Activated CD4-positive, alpha-beta T cell treated with anti-CD3 and anti-CD28 coated beads, Interleukin-2, amount 10 ng/mL, durations not matched to agents 7 days and 5 days (primary cell): ENCODE results near the gene SECTM1. TPM values are rescaled to one million over a fixed set of nuclear protein-coding genes. Genes with fewer than 3 reads are reported as not detected.

ENCODE experiments used
- CTCF ChIA-PET: fragments of 350-600 bp; sonication (Branson Sonifier 250); formaldehyde crosslinking; loops from one replicate; lab custom pipeline; 2021; ENCODE audit warnings: antibody characterized with exemption; lab: Charles Lee
- POLR2A ChIA-PET: fragments of 350-600 bp; sonication (Branson Sonifier 250); formaldehyde crosslinking; loops from one replicate; lab custom pipeline; 2021; ENCODE audit warnings: antibody characterized with exemption; lab: Charles Lee
- DNase-seq: peaks from one replicate; pipeline ENCODE4 v3.0.0-alpha.2; 2020
- H3K27ac Mint-ChIP-seq: one replicate; pipeline ENCODE4 v1.8.0; 2021; ENCODE audit warnings: mild to moderate bottlenecking, moderate library complexity, mixed read lengths
- H3K27me3 Mint-ChIP-seq: one replicate; pipeline ENCODE4 v1.8.0; 2021; ENCODE audit warnings: mixed read lengths
- H3K36me3 Mint-ChIP-seq: one replicate; pipeline ENCODE4 v1.8.0; 2021; ENCODE audit warnings: low read depth, mixed read lengths
- H3K4me1 Mint-ChIP-seq: one replicate; pipeline ENCODE4 v1.8.0; 2021; ENCODE audit warnings: mixed read lengths
- H3K4me3 Mint-ChIP-seq: one replicate; pipeline ENCODE4 v1.8.0; 2021; ENCODE audit warnings: mild to moderate bottlenecking, moderate library complexity, mixed read lengths
- H3K9me3 Mint-ChIP-seq: one replicate; pipeline ENCODE4 v1.8.0; 2021; ENCODE audit warnings: mixed read lengths
- total RNA-seq, 2 experiments: library from RNA; stranded (reverse); gene quantifications; one replicate each; pipeline ENCODE4 v1.2.3, GENCODE V29; 2021

Gene SECTM1
- total RNA-seq, 2 experiments from 2014 or later: 16.4 TPM

DNA sequence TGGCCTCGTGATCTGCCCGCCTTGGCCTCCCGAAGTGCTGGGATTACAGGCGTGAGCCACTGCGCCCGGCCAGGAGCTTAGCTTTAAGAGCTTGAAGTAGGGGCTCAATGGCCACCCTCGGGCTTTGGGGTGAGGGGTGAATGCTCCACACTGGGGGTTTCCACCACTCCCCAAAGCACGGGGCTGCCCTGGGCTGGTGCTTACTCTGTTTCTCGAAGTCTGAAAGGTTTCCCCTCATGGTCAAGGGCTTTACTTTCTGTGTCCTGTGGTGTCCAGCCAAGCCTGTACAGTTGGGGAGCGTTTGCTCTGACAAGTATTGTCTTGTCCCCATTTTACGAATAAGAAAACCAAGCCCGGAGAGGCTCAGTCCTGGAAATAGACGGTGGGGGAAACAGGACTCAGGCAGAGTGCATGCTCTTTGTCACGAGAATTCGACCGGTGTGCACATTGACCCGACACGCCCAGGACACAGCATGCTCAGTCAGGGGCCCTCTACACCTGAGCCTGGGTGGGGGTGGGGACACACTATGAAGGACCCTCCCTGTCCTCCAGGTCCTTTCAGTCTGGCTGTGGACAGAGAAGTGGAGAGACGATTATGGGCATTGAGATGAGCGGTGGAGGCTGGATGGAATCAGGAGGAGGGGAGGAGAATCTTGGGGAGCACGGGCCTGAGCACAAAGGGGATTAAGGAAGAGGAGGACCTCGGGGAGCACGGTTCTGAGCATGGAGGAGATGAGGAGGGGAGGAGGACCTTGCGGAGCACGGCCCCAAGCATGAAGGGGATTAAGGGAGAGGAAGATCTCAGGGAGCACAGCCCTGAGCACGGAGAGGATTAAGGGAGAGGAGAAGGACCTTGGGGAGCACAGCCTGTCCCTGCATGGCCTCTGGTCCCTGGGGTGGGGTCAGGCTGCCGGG lies 23.7 kb downstream of the SECTM1 start:
- H3K4me3 Mint-ChIP-seq: no peak overlapping the region
- DNase-seq: no peak
- peaks cover 36% of the 10 kb centered on the region for H3K4me1 Mint-ChIP-seq
- H3K27me3 Mint-ChIP-seq: peaks cover 2% of the 10 kb centered on the region
- H3K27ac Mint-ChIP-seq: no peak overlapping the region
- peaks cover 7% of the 10 kb centered on the region for H3K36me3 Mint-ChIP-seq
- ChIA-PET CTCF (interaction anchor here (0.9 to 2.0 kb wide), 3 partner anchors 10 to 66 kb away, joined by 3 to 7 read pairs (median 4); no protein-coding TSS in a partner anchor), POLR2A (no interaction called here)
- no peaks in the 10 kb centered on the region for H3K9me3 Mint-ChIP-seq

DNA sequence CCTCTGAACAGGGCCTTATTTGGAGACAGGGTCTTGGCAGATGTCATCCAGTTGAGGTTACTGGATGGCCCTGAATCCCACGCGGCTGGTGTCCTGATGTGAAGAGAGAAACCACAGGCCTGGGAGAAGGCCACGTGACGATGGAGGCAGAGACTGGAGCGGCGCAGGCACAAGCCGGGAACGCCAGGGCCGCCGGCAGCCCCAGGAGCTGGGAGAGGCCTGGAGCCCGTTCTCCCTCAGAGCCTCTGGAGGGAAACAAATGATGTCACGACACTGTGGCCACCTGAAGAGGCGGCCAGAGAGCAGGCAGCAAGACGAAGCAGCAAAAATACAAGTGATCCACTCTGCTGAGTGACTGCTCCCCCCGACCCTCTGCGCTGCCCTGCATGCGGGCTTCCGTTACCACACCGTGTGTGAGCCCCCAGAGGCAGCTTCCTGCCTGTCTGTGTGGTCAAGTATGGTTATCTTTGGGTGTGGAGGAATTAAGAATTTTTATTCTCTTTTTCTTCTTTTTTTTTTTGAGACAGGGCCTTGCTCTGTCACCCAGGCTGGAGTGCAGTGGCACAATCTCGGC lies 27.8 kb downstream of the SECTM1 start:
- no peak for DNase-seq
- peaks cover 65% of the 10 kb centered on the region for H3K4me1 Mint-ChIP-seq
- no peak overlapping the region for H3K4me3 Mint-ChIP-seq
- H3K27ac Mint-ChIP-seq: no peak overlapping the region
- ChIA-PET CTCF (interaction anchor here (0.7 to 5.7 kb wide), 7 partner anchors 8 to 275 kb away, joined by 3 to 31 read pairs (median 4); partner anchors contain the start of gene CD7), POLR2A (no interaction called here)
- peaks cover 2% of the 10 kb centered on the region for H3K27me3 Mint-ChIP-seq
- no peaks in the 10 kb centered on the region for H3K36me3 Mint-ChIP-seq
- H3K9me3 Mint-ChIP-seq: no peaks in the 10 kb centered on the region

- H3K27me3 Mint-ChIP-seq: peaks cover 2% of the 10 kb centered on the region
- no peak overlapping the region for H3K4me3 Mint-ChIP-seq
- H3K27ac Mint-ChIP-seq: peak overlapping the region; percentile 31
- ChIA-PET CTCF (interaction anchor here (0.6 to 7.7 kb wide), 7 partner anchors 7 to 1079 kb away, joined by 3 to 58 read pairs (median 3); partner anchors contain the start of gene CD7), POLR2A (interaction anchor here (0.6 kb wide), 1 partner anchor 216 kb away, joined by 3 read pairs; no protein-coding TSS in a partner anchor)
- no peak for DNase-seq
- peaks cover 71% of the 10 kb centered on the region for H3K4me1 Mint-ChIP-seq
- H3K36me3 Mint-ChIP-seq: no peaks in the 10 kb centered on the region
- H3K9me3 Mint-ChIP-seq: no peaks in the 10 kb centered on the region
Measured at GRCh38 chr17:82304826-82305726, 28.5 kb downstream of the SECTM1 start.

DNA sequence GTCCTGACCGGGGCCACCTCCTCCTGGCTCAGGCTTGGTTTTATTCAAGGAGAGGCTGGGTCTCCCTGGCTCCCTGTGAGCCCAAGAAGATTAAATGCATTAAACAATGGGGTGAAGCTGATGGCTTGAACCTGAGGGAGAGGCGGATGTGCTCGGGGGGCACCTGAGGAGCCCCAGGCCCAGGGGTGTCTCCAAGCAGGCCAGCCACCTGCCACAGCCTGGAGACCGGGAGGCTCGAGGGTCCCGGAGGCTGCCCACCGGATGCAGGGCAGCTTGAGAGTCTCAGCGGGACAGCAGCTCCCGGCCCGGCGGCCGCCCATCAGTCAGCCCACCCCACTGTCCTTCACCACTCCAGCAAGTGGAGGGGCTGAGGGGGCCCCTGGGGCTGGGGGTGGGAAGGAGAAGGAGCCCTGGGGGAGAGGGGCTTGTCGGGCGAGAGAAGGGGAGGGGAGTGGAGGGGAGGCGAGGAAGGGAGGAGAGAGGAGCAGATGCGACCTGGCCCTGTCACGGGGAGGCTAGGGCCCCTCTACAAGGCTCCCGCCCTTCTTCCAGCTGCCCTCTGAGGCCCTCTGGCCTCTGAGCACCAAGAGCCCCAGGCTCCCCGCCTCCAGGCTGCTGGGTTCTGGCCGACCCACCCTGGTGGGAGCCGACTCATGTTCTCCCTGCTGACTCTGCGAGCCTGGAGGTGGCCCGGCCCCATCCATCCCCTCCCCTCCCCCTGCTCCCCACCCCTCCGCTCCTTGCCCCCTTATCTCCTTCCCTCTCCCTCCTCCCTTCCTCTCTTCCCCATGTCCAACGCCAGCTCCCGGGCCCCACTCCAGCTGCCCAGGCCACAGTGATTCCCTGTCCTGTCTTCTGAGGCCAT lies 29.4 kb downstream of the SECTM1 start:
- H3K4me1 Mint-ChIP-seq: peaks cover 80% of the 10 kb centered on the region
- H3K4me3 Mint-ChIP-seq: peak overlapping the region; percentile 70
- ChIA-PET POLR2A (interaction anchor here (1.8 kb wide), 1 partner anchor 11 kb away, joined by 7 read pairs; no protein-coding TSS in a partner anchor), CTCF (interaction anchor here (0.5 to 7.7 kb wide), 9 partner anchors 8 to 49 kb away, joined by 3 to 58 read pairs (median 3); partner anchors contain the start of gene CD7)
- no peaks in the 10 kb centered on the region for H3K36me3 Mint-ChIP-seq
- DNase-seq: no peak
- peak overlapping the region; percentile 100 for H3K27ac Mint-ChIP-seq
- no peaks in the 10 kb centered on the region for H3K9me3 Mint-ChIP-seq
- peaks cover 2% of the 10 kb centered on the region for H3K27me3 Mint-ChIP-seq

DNA sequence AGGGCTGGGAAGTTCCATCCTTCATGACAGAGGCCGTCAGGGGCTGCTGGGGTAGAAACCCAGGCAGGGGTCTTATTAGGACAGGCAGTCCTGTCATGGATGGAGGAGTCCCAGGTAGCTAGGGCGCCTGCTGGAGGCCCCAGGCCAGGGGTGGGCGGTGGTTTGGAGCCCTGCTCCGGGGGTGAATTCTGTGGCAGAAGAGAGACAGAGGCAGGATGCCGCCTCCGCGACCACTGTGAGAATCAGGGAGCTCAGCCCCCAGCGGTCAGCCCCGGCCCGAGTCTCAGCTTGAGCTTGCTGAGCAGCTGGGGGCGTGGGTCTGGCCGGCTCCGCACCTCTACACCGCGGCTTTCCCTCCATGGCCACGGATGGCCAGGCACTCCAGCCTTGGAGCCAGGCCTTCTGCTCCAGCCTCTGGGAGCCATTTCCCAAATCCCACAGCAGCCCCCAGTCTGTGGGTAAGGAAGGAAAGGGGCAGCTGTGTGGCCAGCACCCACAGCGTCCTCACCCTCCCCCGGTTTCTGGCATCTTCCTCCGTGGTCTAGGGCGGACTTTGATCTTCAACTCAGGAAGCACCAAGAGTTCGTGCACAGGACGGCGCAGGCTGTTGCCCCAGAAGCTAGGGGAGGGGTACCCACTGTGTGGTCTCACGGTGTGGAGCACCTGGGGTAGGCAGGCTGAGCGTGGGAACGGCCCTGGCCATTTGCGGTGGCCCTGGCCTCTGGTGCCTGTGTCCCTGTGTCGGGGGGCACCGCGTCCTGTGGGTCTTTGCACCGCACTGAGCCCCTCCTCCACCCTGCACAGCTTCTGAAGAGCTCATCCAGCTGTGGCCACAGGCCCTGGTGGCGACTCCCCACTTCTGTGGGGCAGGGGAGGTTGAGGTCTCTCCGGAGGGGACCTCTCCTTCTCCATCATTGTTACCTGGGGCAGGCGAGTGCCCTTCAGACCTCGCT lies 30.3 kb downstream of the SECTM1 start:
- no peaks in the 10 kb centered on the region for H3K27me3 Mint-ChIP-seq
- peak; percentile 70 for DNase-seq
- H3K27ac Mint-ChIP-seq: peak overlapping the region; percentile 100
- H3K4me3 Mint-ChIP-seq: peak overlapping the region; percentile 70
- ChIA-PET CTCF (interaction anchor here (0.5 to 7.7 kb wide), 9 partner anchors 9 to 273 kb away, joined by 3 to 58 read pairs (median 3); partner anchors contain the start of gene CD7), POLR2A (interaction anchor here (1.8 kb wide), 1 partner anchor 10 kb away, joined by 7 read pairs; no protein-coding TSS in a partner anchor)
- no peaks in the 10 kb centered on the region for H3K9me3 Mint-ChIP-seq
- no peaks in the 10 kb centered on the region for H3K36me3 Mint-ChIP-seq
- H3K4me1 Mint-ChIP-seq: peaks cover 83% of the 10 kb centered on the region

- Mint-ChIP-seq H3K4me3 (peak overlapping the region; percentile 70), H3K27ac (peak overlapping the region; percentile 100), H3K4me1 (peaks cover 87% of the 10 kb centered on the region), H3K9me3 (no peaks in the 10 kb centered on the region), H3K36me3 (no peaks in the 10 kb centered on the region), H3K27me3 (no peaks in the 10 kb centered on the region)
- ChIA-PET CTCF (interaction anchor here (1.2 to 7.7 kb wide), 8 partner anchors 10 to 272 kb away, joined by 3 to 58 read pairs (median 6); partner anchors contain the start of gene CD7), POLR2A (interaction anchor here (1.0 to 1.8 kb wide), 2 partner anchors 10 to 15 kb away, joined by 3 to 7 read pairs; partner anchors contain the start of gene CD7)
- no peak for DNase-seq
Measured at GRCh38 chr17:82302568-82302963, 31.0 kb downstream of the SECTM1 start.

- Mint-ChIP-seq H3K27ac (peak overlapping the region; percentile 100), H3K4me1 (peaks cover 92% of the 10 kb centered on the region), H3K4me3 (peak overlapping the region; percentile 70), H3K27me3 (no peaks in the 10 kb centered on the region), H3K36me3 (no peaks in the 10 kb centered on the region), H3K9me3 (no peaks in the 10 kb centered on the region)
- CTCF ChIA-PET: interaction anchor here (0.6 to 7.7 kb wide), 9 partner anchors 15 to 410 kb away, joined by 3 to 58 read pairs (median 5); partner anchors contain the start of gene CD7
- POLR2A ChIA-PET: interaction anchor here (1.0 to 1.8 kb wide), 2 partner anchors 9 to 15 kb away, joined by 3 to 7 read pairs; partner anchors contain the start of gene CD7
- DNase-seq: peak; percentile 59
Measured at GRCh38 chr17:82301916-82302567, 31.5 kb downstream of the SECTM1 start.

- Mint-ChIP-seq H3K36me3 (no peaks in the 10 kb centered on the region), H3K27ac (peak overlapping the region; percentile 100), H3K4me1 (peaks cover 92% of the 10 kb centered on the region), H3K9me3 (no peaks in the 10 kb centered on the region), H3K27me3 (no peaks in the 10 kb centered on the region), H3K4me3 (peak overlapping the region; percentile 90)
- CTCF ChIA-PET: interaction anchor here (0.6 to 7.7 kb wide), 11 partner anchors 16 to 409 kb away, joined by 3 to 58 read pairs (median 4); partner anchors contain the start of gene CD7
- POLR2A ChIA-PET: interaction anchor here (1.0 to 1.2 kb wide), 2 partner anchors 16 to 20 kb away, joined by 3 read pairs; partner anchors contain the start of gene CD7
- no peak for DNase-seq
Measured at GRCh38 chr17:82301300-82301915, 32.2 kb downstream of the SECTM1 start.

- POLR2A ChIA-PET: interaction anchor here (1.2 kb wide), 1 partner anchor 20 kb away, joined by 3 read pairs; no protein-coding TSS in a partner anchor
- H3K4me1 Mint-ChIP-seq: peaks cover 88% of the 10 kb centered on the region
- DNase-seq: peak; percentile 64
- H3K4me3 Mint-ChIP-seq: peak overlapping the region; percentile 90
- H3K36me3 Mint-ChIP-seq: no peaks in the 10 kb centered on the region
- CTCF ChIA-PET: interaction anchor here (0.7 to 7.7 kb wide), 10 partner anchors 8 to 251 kb away, joined by 3 to 58 read pairs (median 5); partner anchors contain the start of gene CD7
- peak overlapping the region; percentile 100 for H3K27ac Mint-ChIP-seq
- H3K9me3 Mint-ChIP-seq: no peaks in the 10 kb centered on the region
- no peaks in the 10 kb centered on the region for H3K27me3 Mint-ChIP-seq
Measured at GRCh38 chr17:82300707-82301270, 32.8 kb downstream of the SECTM1 start.
